HUDEP-2 (cell line): ENCODE results near the gene TMEM106A.
"Not testable (repeated sequence)": the region's sequence is repeated elsewhere in the genome, so short reads cannot be mapped to it uniquely, and the experiment has no call there.

Source experiments
- DNase-seq, 76 experiments: peaks; one replicate each; lab custom pipeline; 2025; ENCODE audit not compliant: unreplicated experiment in 76 of 76; lab: John Stamatoyannopoulos, UW

Gene TMEM106A

GRCh38 chr17:43211480-43212402 is at the start of gene TMEM106A:
TSS of gene TMEM106A (plus strand) at chr17:43211875. CDS start at chr17:43213042, 1,167 bp downstream.
- peak in 73 of 76 experiments; percentile 7 to 81 (median 63) for DNase-seq

DNA sequence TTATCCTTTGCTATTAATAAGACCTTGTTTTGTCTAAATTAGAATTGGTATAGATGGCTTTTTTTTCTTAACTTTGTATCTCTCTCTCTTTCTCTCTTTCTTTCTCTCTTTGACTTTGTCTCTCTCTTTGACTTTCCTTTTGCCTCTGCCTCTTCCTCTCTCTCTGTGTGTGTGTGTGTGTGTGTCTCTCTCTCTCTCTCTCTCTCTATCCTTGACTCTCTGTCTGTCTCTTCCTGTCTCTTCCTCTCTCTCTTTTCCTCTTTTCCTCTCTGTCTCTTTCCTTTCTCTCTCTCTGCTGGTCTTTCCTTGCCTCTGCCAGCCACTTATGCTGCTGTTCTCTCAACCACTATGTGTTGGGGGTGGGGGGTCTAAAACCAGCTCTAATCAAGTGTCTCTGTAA is 45.7 kb upstream of the TMEM106A start:
- DNase-seq: not testable (repeated sequence)

GRCh38 chr17:43169561-43170139 is 42.0 kb upstream of the TMEM106A start:
- DNase-seq: peak in 10 of 76 experiments; percentile 4 to 38 (median 16)

- peak in 74 of 76 experiments; percentile 42 to 93 (median 82) for DNase-seq
Measured at GRCh38 chr17:43170140-43170765, 41.4 kb upstream of the TMEM106A start.

- DNase-seq: peak; percentile 21 to 97 (median 92)
Measured at GRCh38 chr17:43170766-43171585, 40.7 kb upstream of the TMEM106A start, which contains the start of gene NBR1. TSS of gene NBR1 (plus strand) at chr17:43171214. CDS start at chr17:43175800, 4,586 bp downstream.

- peak in 27 of 76 experiments; percentile 3 to 63 (median 19) for DNase-seq
Measured at GRCh38 chr17:43171586-43172487, 39.8 kb upstream of the TMEM106A start.

DNA sequence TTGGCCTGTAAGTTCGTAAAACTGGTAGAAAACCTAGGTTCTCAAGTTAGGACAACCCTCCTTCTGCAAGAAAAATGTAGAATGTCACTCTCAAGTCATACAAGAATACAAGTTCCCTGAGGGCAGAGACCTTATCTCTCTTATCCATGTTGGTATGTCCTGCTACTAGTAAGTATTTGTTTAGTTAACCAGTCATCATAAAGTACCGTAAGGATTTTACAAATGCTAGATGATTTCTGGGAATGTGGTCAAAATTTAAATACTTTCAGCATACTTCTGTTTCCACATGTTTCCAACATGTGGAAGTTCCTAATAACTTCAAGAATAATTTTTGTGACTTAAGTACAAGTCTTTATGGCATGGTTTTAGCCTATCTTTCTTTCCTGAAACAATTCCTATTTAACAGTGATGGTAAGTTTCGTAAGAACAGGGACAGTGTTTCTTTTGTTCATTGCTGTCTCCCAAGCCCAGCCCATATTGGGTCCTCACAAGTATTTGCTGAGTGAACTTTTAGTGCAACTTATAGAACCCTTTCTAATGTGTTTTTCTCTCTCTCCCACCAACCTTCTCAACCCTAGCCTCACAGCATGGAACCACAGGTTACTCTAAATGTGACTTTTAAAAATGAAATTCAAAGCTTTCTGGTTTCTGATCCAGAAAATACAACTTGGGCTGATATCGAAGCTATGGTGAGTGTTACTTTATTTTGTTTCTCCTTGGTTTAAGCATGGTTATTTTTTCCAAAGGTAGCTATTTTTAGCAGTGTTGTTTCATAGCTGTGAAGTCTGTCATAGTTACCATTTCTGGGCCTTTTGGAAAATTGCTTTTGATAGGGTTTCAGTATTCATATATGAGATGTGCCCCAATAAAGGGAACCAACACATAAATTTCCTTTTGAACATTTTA is 36.2 kb upstream of the TMEM106A start:
- DNase-seq: no peak

- no peak for DNase-seq
Measured at GRCh38 chr17:43176119-43176570, 35.5 kb upstream of the TMEM106A start.

GRCh38 chr17:43183921-43184320 is 27.8 kb upstream of the TMEM106A start:
- no peak for DNase-seq

DNA sequence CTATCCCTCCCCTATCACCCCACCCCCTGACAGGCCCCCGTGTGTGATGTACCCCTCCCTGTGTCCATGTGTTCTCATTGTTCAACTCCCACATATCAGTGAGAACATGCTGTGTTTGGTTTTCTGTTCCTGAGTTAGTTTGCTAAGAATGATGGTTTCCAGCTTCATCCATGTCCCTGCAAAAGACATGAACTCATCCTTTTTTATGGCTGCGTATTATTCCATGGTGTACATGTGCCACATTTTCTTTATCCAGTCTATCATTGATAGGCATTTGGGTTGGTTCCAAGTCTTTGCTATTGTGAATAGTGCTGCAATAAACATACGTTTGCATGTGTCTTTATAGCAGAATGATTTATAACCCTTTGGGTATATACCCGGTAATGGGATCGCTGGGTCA is 25.0 kb upstream of the TMEM106A start:
- DNase-seq: not testable (repeated sequence)

- no peak for DNase-seq
Measured at GRCh38 chr17:43193251-43193650, 18.4 kb upstream of the TMEM106A start.

DNA sequence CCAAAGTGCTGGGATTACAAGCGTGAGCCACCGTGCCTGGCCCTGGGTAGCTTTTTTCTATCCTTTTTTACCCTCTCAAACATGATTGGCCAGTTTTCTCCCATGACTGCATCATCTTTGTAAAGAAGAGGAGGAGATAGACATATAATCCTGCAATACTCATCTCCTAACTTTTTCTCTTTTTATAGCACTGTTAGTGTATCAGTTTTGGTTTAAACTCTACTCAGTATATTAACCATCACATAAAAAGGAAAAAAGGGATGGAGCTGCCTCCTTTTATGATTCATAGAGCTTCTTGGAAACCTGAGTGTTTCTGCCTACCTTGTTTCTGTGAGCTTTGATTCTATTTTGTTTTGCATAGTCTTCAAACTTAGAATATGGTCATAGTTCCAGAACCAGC is 12.0 kb upstream of the TMEM106A start:
- DNase-seq: no peak

DNA sequence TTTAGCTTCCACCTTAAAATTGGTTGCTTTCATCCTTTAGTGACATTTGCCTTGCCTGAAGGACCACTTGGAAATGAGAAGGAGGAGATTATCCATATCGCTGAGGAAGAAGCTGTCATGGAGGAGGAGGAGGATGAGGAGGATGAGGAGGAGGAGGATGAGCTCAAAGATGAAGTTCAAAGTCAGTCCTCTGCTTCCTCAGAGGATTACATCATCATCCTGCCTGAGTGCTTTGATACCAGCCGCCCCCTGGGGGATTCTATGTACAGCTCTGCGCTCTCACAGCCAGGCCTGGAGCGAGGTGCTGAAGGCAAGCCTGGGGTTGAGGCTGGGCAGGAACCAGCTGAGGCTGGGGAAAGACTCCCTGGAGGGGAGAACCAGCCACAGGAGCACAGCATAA is 11.5 kb upstream of the TMEM106A start:
- no peak for DNase-seq

DNA sequence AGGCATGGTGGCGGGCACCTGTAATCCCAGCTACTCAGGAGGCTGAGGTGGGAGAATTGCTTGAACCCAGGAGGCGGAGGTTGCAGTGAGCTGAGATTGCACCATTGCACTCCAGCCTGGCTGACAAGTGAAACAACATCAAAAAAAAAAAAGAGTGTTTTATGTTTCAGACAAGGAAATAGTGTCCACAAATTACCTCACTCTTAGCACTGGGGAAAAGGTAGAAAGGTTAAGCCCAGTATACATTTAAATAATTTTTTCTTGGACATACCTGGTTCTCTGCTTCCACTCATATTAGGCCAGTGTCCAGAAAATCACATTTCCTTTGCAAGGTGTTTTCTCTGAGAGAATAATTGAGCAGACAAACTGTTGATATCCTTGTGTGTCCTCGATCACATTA is 8.7 kb upstream of the TMEM106A start:
- DNase-seq: not testable (repeated sequence)

DNA sequence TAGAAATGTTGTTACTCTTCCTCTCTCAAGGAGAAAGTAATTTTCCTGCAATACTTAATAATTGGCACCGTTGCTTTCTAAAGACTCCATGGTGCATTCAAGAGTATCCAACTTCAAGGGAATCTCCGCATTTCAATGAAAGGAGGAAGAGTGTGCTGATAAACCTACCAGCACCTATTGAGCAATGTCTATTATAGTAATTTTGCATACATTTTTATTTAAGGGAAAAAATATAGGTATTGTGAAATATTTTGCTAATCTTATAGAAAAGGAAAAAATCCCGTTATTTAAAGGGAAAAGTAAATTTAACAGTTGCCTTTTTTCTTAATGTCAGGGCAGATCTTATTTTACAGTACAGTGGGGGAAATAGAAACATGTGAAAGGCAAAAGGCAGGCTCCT is 1.1 kb upstream of the TMEM106A start:
- DNase-seq: no peak

DNA sequence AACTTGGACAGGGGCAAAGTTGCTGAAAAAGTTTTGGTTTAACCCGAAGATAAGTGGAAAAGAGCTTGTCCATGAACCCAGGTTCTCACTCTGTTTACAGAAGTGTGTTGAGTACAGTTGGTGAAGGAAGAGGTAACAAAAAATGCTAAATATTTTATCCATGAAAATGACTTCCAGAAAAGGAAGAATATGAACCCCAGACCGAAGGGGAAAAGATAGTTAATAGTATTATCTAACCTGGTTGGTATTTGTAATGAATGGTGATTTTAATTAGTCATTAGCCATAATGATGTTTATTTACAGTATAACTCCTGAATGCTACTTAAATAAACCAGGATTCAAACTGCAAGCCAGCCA is 574 bp upstream of the TMEM106A start:
- peak in 1 of 76 experiments; percentile 19 for DNase-seq

DNA sequence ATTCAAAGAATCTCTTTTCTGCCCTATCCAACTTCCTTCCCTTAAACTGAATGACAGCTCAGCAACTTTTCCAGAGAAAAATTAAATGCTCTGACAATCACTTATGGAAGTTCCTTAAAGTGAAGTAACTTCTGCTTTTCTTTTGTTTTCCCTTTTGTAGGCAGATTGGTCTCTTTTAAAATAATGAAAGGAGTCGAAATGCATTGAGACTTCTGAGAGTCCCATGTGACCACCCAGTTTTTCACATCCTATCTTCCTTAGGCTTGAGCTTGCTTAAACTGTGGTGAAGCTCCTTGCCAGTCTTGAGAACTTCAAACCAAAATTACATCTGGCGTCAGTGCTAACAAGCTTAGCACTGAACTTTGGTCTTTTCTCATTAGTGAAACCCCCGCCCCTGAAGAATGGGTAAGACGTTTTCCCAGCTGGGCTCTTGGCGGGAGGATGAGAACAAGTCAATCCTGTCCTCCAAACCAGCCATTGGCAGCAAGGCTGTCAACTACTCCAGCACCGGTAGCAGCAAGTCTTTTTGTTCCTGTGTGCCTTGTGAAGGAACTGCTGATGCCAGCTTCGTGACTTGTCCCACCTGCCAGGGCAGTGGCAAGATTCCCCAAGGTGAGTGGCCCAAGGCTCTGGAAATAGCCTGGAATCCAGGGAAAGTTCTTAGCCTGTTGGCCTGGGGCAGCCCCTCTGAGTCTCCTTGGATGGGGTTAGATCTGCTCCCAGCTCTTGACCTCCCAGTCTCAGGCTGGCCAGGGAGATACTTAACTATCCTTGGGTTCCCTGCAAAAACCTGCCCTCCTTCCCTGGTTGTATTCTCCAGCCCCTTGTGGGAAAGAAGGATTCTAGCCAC is 1.2 kb downstream of the TMEM106A start:
- DNase-seq: no peak
